Left forelimb (tissue), 1 donor: ENCODE measurements around the gene PARD3B.

Experiments
- DNase-seq: peaks from one replicate; pipeline ENCODE4 v3.0.0-alpha.2; 2018; ENCODE audit warnings: low spot score

Gene PARD3B

DNA sequence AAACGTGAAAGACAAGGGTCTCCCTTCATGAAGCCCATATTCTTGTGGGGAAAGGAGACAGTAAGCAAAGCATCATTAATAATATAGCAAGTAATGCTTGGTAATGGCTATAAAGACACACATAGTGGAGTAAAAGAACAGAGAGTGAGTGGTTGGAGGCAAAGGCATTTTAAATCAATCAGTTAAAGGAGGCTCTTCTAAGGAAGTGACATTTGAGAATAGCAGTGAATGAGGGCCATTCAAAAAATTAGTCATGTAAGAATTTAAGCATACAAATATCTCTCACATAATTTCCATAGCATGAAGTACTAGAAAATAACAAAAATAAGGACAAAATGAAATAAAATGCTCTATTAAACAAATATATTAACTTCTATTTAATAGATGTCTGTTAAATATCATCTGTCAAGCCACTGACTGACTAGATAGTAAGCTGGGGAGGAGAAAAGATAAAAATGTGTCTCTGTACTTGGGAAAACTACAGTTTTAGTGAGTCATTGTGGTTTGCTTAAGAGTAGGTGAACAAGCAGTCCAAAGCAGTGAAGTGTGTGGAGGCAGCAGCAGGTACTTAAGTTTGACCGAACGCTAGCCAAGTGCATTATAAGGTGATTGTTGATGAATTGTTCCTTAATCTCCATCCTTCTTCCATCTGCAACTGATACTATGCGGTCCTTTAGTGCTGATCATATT lies 160.1 kb downstream of the PARD3B start:
- DNase-seq, result no peak

DNA sequence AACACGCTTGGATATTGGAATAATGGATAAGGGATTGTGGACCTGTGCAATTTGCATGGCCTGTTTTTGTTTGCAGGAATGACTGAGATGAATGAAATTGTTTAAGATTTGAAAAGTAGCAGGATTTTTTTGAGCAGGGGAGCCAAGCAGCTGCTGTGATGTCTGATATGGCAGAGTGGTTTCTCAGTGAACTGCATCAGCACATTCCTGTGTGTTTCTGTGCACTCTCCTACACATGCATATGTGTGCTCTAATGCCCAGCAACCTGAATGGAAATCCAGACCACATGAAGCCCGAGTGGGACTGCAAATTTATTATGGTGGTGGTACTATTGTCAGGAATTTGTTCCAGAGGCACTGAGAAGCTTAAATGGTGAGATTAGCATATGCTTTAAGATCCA lies 161.7 kb downstream of the PARD3B start:
- DNase-seq, result no peak

DNA sequence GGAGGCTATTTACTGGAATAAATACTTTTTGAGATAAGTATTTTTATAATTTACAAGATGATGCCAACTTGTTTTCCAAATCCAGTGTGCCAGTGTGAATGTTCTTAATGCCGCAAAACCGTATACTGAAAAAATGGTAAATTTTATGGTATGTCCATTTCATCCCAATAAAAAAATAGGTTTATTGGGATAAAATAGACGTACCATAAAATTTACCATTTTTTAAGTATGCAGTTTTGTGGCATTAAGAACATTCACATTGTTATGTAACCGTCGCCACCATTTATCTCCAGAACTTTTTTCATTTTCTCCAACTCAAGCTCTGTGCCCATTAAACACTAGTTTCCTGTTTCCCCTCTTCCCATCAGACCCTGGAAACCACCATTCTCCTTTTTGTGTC lies 167.9 kb downstream of the PARD3B start:
- no peak for DNase-seq

GRCh38 chr2:204715361-204715760 lies 170.1 kb downstream of the PARD3B start:
- DNase-seq, result no peak

- DNase-seq, result no peak
Measured at GRCh38 chr2:204717591-204717990, 172.3 kb downstream of the PARD3B start.

GRCh38 chr2:204718607-204719006 lies 173.3 kb downstream of the PARD3B start:
- no peak for DNase-seq

DNA sequence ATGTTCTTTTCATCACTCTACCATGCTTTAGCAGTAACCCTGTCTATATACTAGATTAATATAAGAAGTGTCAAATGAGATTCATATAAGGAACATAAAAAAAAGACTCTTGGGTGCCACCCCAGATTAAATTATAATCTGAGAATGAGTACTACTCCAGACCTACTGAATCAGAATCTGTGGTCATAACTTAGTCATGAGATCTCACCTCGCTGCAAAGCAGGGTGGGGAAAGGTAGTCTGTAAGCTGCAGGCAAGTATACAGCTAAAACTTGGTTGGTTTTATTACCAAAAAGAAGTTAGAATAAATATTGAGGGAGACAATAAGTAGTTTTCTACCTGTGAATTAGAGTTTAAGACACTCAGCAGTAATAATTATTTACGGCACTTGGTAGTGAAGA lies 175.6 kb downstream of the PARD3B start:
- no peak for DNase-seq

DNA sequence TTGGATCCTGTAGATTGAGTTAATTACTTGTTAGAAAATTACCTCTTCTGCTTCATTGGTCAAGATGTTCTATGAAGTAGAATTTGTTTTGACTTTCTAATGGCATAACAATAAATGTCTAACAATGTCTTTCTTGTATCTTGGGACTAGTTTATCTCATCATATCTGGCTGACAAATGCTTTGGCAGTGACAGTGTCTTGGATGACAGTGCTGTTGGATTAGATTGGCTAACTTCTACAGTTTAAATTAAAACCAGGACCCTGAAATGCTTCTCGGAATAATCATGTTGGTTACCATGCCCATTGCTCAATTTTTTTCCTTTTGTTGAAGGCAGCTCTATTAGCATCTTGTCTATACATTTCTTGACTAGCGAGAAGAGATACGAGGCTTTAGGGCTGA lies 176.9 kb downstream of the PARD3B start:
- no peak for DNase-seq

DNA sequence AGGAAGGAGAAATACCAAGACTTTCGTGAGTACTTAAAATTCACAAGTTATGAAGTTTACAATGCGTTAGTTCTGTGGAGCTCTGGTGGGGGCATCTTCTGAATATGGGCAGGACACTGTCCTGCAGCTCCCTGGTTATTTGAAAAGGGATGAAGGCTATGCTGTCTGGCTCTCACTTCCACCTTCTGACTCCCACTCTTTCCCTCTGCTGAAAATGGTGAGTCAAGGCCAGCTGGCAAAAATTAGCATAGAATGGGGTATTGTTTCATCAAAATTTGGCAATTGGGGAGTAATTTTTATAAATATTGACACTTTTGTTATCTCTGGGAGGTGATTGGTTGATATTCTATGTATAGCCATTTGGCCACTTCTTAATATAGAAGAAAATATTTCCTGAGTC lies 177.4 kb downstream of the PARD3B start:
- no peak for DNase-seq

DNA sequence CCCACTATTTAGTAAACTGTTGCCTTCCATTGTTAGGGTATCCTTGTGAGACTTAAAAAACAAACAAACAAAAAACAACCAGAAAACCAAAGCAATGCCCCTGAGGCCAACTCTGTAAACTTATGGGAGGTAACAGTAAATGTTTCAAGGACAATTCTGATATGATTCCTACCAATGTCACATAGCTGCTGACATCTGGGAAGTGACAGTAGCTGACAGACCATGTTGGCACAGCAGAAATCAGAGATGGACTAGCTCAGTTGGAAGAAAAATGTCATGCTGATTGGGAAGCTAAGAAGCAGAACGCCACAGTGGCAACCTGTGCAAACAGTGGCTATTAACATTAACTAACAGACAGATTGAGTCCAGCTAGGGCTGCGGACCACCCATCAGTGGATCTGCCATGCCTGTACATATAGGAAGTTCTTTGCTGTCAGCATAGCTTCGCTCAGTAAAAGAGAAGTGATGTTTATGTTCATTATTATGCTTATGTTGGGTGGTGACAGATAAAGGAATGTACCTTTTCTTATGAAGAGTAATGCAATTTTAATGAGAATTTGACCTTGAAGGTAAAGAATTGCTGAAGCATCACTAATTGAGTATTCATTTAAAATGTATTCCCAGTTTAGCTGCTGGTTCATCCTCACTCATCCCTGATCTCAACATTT lies 180.6 kb downstream of the PARD3B start:
- no peak for DNase-seq

DNA sequence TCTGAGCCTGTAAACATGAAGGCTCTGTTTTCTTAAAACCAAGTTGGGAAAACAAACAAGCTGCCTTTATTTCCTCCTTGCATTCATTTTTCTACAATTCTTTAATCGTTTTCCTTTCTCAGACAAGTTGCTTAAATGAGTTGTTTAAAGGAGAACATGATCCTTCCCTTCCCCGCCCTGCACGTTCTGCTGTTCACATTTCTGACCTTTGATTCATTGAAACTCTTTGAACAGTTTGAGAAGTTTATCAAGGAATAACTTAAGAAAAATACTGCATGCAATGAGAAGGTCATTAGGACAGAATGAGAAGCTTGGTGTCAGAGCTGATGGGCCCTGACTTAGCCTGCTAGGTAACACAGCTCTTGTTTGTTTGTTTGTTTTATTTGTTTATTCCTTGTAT lies 181.6 kb downstream of the PARD3B start:
- DNase-seq, result no peak

GRCh38 chr2:204727368-204727767 lies 182.1 kb downstream of the PARD3B start:
- no peak for DNase-seq

- DNase-seq, result no peak
Measured at GRCh38 chr2:204730603-204731002, 185.3 kb downstream of the PARD3B start.

DNA sequence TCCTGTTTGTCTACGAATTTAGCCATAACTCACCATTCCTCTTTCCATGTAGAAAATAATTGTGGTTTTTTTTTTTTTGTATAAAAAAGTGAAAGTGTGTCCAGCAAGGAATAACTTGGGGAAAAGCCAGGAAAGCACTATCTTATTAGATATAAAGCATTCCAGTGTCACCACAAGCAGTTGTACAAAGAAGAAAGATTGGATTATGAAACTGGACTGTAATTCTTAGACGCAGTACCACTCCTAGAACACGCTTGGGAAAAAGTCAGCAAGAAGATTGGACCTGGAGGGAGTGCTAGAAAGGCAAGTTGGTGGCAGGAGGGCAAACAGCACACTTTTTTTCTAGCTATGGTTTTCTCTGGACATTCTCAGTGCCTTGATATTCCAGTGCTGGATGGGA lies 186.7 kb downstream of the PARD3B start:
- no peak for DNase-seq

DNA sequence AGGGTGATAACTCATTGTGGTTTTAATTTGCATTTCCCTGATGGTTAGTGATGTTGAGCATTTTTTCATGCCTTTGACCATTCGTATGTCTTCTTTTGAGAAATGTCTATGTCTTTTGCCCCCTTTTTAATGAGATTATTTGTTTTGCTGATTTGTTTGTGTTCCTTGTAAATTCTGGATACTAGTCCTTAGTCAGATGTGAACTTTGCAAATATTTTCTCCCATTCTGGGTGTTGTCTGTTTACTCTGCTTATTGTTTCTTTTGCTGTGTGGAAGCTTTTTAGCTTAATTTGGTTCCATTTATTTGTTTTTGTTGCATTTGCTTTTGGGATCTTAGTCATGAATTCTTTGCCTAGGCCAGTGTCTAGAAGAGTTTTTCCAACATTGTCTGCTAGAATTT lies 192.0 kb downstream of the PARD3B start:
- DNase-seq, result no peak

- no peak for DNase-seq
Measured at GRCh38 chr2:204738721-204739120, 193.4 kb downstream of the PARD3B start.

GRCh38 chr2:204743393-204743960 lies 198.2 kb downstream of the PARD3B start:
- no peak for DNase-seq

GRCh38 chr2:204744506-204744905 lies 199.2 kb downstream of the PARD3B start:
- DNase-seq, result no peak

DNA sequence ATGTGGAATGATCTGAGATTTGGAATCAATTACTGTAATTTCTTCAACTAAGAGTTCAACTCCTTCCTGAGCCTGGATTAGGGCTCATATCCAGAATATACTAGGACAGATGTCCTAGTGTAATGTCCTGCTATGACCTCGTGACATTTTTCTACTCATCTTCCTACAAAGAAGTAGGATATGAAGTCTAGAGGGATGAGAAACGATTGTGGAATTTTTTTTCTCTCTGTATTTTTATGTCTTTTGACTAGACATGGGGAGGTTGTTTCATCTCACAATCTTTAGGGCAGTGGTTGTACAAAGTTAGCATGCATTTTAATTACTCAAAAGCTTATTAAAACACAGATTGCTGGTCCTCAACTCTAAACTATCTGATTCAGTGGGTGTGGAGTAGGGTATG lies 203.0 kb downstream of the PARD3B start:
- no peak for DNase-seq

- no peak for DNase-seq
Measured at GRCh38 chr2:204749319-204749718, 204.0 kb downstream of the PARD3B start.

DNA sequence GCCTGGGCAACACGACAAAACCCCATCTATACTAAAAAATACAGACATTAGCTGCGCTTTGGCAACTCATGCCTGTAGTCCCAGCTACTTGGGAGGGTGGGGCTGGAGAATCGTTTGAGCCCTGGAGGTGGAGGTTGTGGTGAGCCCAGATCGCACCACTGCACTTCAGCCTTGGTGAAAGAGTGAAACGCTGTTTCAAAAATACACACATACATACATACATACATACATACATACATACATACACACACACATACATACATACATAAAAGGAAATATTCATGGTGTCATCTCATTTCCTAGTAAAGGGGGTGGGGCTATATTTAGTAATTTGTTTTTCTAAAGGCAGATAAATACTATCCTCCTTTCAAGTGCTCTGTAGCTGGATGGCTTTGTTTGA lies 205.1 kb downstream of the PARD3B start:
- no peak for DNase-seq

DNA sequence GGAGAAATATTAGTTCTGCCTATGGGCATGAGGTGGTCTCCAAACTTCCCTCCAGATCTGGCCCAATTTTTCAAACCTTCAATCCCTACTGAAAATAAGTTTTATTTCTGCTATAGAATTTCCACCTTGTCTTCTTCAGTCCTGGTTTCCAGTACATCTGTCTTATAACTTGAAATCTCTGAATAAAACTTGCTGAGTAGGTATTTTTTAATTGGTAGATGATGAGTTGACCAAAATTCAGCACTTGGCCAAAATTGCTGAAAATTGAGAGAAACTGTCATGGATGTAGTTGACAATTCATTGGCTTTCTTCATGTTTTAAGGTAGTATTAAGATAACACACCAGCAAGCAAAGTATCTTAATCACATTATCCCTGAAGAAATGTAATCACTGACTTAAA lies 206.2 kb downstream of the PARD3B start:
- no peak for DNase-seq

DNA sequence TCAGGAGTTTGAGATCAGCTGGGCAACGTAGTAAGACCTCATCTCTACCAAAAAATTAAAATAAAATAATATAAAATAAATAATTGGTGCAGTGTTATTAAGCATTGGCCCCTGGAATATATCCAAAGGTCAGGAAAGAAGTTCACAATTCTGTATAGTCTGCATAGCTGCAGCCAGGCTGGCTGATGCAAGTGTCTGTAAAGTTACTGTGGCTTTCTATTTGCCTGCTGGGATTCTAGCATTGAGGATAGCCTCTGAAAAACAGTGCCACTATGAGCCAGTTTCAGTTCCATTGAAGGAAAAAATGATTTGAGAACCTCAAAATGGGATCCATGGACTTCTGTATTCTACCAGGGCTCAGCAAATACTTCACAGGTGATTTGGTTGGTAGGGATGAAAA lies 208.6 kb downstream of the PARD3B start:
- no peak for DNase-seq

DNA sequence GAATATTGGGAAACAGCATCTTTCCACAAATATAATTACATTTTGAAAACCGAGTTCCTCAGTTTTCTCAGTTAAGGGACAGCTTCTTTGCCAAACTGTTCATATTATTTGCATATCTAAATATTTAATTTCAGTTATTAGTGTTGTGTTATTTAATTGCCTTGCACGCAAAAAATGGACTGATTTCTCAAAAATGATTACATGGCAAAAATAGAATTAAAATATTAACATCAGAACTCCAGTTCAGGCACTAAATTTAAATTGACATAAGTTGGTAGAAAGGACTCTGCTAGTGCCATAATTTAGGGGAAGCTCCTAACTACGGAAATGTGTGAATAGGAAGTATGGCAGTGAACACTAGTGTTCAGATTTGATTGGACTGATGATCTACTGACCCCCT lies 209.6 kb downstream of the PARD3B start:
- DNase-seq, result no peak
